PFSK-1 (cell line): ENCODE data around the gene WNK1.

ENCODE experiments used
- FOXP2 ChIP-seq: optimal IDR thresholded peaks from 2 replicates; pipeline ENCODE3; 2011; ENCODE audit warnings: borderline replicate concordance, control low read depth, inconsistent platforms; ENCODE audit not compliant: insufficient read depth; ENCODE audit errors: extremely low read length, extremely low read depth
- POLR2AphosphoS5 ChIP-seq: IDR thresholded peaks from 2 replicates; pipeline ENCODE4 v1.6.1; 2012; ENCODE audit warnings: low read depth, mild to moderate bottlenecking, control low read depth, low read length, moderate library complexity
- REST ChIP-seq, 2 experiments: IDR thresholded peaks; 2 replicates each; pipeline versions ENCODE4 v1.6.1 to v1.8.0; 2011 to 2012; ENCODE audit warnings: low read depth in 2 of 2, low read length in 2 of 2, control low read depth in 1 of 2, inconsistent platforms in 1 of 2, mild to moderate bottlenecking in 1 of 2, moderate library complexity in 1 of 2; ENCODE audit not compliant: insufficient read depth in 1 of 2
- SIN3A ChIP-seq: IDR thresholded peaks from 2 replicates; pipeline ENCODE4 v1.6.1; 2012; ENCODE audit warnings: mild to moderate bottlenecking, low read length, moderate library complexity, borderline replicate concordance; ENCODE audit not compliant: insufficient read depth
- TAF1 ChIP-seq: IDR thresholded peaks from 2 replicates; pipeline ENCODE4 v1.6.1; 2012; ENCODE audit warnings: low read length, control low read depth, borderline replicate concordance; ENCODE audit not compliant: insufficient read depth

GRCh38 chr12:911191-911826, 158.9 kb downstream of the WNK1 start:
- TF ChIP-seq SIN3A (no peak), POLR2AphosphoS5 (0 out of 2 replicates have a peak, but pooled peaks have one; percentile 15), TAF1 (no peak), REST (IDR thresholded peaks at IDR 0.05; ENCODE audit: insufficient read depth in 1 of 2, low read depth in 2 of 2, low read length in 2 of 2) (no peak), FOXP2 (no peak)
